GM12891 (cell line): ENCODE measurements around the gene NR2F1-AS1.
"Not testable (repeated sequence)": the region's sequence is repeated elsewhere in the genome, so short reads cannot be mapped to it uniquely, and the experiment has no call there.

Experiments used
- POLR2A ChIP-seq: IDR thresholded peaks from 2 replicates; pipeline ENCODE4 v1.6.1; 2011; ENCODE audit warnings: low read depth, low read length, control low read depth
- TAF1 ChIP-seq: IDR thresholded peaks from 2 replicates; pipeline ENCODE4 v1.6.1; 2011; ENCODE audit warnings: low read depth, low read length, control low read depth

GRCh38 chr5:93505553-93505952, 75.5 kb downstream of the NR2F1-AS1 start:
- TF ChIP-seq TAF1, POLR2A: not testable (repeated sequence)
